Effector memory CD8-positive, alpha-beta T cell (primary cell): ENCODE results near the gene SBF1.

Experiments
- ATAC-seq: fragments of 150-1000 bp; cut with Tn5 transposase; replicated peaks from 2 replicates; pipeline ENCODE4 v1.10.0; 2021; ENCODE audit warnings: mild to moderate bottlenecking, moderate library complexity
- DNase-seq, 3 experiments: peaks; one replicate each; pipeline ENCODE4 v3.0.0; 2021
- H3K27ac Mint-ChIP-seq, 2 donors: one replicate each; pipeline ENCODE4 v1.8.0; 2022; ENCODE audit warnings: mild to moderate bottlenecking in 2 of 2, mixed read lengths in 2 of 2, moderate library complexity in 2 of 2
- H3K27me3 Mint-ChIP-seq, 2 donors: one replicate each; pipeline ENCODE4 v1.8.0; 2022; ENCODE audit warnings: mixed read lengths in 2 of 2
- H3K36me3 Mint-ChIP-seq: one replicate; pipeline ENCODE4 v1.8.0; 2022; ENCODE audit warnings: mild to moderate bottlenecking, moderate library complexity, mixed read lengths; ENCODE audit not compliant: insufficient read depth
- H3K4me1 Mint-ChIP-seq, 2 donors: one replicate each; pipeline ENCODE4 v1.8.0; 2022; ENCODE audit warnings: low read depth in 2 of 2, mixed read lengths in 2 of 2
- H3K4me3 Mint-ChIP-seq, 2 donors: one replicate each; pipeline ENCODE4 v1.8.0; 2022; ENCODE audit warnings: mild to moderate bottlenecking in 2 of 2, mixed read lengths in 2 of 2, moderate library complexity in 2 of 2
- H3K9me3 Mint-ChIP-seq, 2 donors: one replicate each; pipeline ENCODE4 v1.8.0; 2022; ENCODE audit warnings: mixed read lengths in 2 of 2

Gene SBF1

GRCh38 chr22:50503475-50504145 is 28.8 kb upstream of the SBF1 start:
- Mint-ChIP-seq H3K36me3 (peaks cover 11% of the 10 kb centered on the region), H3K27ac (no peak overlapping the region), H3K4me1 (peaks cover 4 to 8% of the 10 kb centered on the region in 2 donors), H3K27me3 (no peaks in the 10 kb centered on the region), H3K9me3 (no peaks in the 10 kb centered on the region), H3K4me3 (no peak overlapping the region)
- no peak for ATAC-seq
- DNase-seq = no peak

DNA sequence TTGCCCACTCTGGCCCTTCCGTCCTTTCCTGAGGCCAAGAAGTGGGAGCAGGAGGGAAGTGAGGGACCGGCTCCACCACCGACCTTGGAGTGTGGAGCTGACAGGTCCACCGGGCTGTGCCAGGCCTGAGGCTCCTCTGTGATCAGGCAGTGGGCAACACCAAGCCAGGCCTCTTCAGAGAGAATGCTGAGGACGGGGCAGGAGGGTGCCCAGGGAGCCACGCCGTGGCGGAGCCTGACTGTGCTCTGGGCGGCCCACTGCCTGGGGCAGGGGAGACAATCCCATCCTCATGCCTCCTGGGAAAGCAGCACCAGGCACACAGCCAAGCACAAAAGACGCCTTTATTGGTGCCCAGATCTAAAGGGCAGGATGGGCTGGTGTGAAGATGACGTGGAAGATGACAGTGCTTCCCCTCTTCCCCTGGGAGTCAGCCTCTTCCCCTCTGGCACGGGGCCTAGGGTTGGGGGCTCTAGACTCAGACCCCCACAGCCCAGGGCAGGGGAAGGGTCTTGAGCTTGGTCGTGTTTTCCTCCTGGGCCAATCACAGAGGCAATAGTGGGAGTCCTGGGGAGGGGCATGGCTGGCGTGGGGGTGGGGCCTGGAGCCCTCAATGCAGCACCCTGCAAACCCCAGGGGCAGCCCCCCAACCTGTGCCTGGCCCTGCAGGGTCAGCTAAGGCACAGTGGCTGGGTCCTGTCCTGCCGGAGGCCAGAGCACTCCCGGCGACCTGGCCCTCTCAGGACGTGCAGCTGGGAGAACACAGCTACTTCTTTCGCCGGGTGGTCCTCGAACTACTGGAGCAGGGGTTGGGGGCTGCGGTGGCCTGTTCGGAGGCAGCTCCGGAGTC is 28.0 kb upstream of the SBF1 start:
- Mint-ChIP-seq H3K4me1 (peaks cover 3 to 11% of the 10 kb centered on the region in 2 donors), H3K9me3 (no peaks in the 10 kb centered on the region)

DNA sequence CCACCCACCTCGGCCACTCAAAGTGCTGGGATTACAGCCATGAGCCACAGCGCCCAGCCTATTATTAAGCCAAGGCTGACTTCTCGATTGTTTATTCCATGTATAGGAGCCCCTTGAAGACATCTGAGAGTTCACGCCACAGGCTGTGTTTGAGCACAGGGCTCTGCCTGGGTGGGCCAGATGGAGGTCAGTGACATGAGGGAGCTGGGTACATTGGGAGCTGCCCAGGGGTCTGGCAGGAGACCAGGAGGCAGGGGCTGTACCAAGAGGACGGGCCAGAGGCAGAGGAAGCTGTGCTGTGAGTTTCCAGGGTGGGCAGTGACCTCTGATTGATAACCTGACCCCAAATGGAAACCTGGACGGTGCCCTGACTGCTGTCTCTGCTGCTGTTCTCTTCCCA is 27.3 kb upstream of the SBF1 start:
- Mint-ChIP-seq H3K27ac (no peak overlapping the region), H3K27me3 (no peaks in the 10 kb centered on the region), H3K36me3 (peaks cover 4% of the 10 kb centered on the region), H3K4me3 (no peak overlapping the region), H3K4me1 (peaks cover under 1 to 8% of the 10 kb centered on the region in 2 donors), H3K9me3 (no peaks in the 10 kb centered on the region)
- DNase-seq (no peak), ATAC-seq (no peak)

More for the DNA sequence above, 28.0 kb upstream of the SBF1 start:
- no peaks in the 10 kb centered on the region for H3K27me3 Mint-ChIP-seq
- H3K27ac Mint-ChIP-seq = no peak overlapping the region
- peaks cover 5% of the 10 kb centered on the region for H3K36me3 Mint-ChIP-seq
- DNase-seq (no peak), ATAC-seq (no peak)
- no peak overlapping the region for H3K4me3 Mint-ChIP-seq

DNA sequence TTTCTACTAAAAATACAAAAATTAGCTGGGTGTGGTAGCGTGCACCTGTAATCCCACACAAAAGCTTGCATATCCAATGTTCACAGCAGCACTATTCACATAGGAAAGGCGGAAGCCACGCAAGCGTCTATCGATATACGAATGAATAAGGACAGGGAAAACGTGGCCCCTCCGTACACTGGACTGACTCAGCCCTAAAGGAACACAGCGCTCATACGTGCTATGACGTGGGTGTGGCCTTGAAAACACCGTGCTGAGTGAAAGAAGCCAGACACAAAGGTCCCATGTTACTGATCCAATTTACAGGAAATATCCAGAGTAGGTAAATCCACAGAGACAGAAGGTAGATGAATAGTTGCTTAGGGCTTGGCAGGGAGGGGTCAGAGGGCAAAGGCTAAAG is 25.6 kb upstream of the SBF1 start:
- H3K27me3 Mint-ChIP-seq = no peaks in the 10 kb centered on the region

GRCh38 chr22:50498322-50498890 is 23.6 kb upstream of the SBF1 start:
- peak; percentile 59 to 68 (median 68) for DNase-seq

More for the DNA sequence above, 25.6 kb upstream of the SBF1 start:
- Mint-ChIP-seq H3K36me3 (peaks cover 4% of the 10 kb centered on the region), H3K4me3 (no peak overlapping the region), H3K27ac (no peak overlapping the region), H3K4me1 (peaks cover 0 to 7% of the 10 kb centered on the region in 2 donors), H3K9me3 (no peaks in the 10 kb centered on the region)
- ATAC-seq (no peak), DNase-seq (no peak)

GRCh38 chr22:50497093-50497492 is 22.3 kb upstream of the SBF1 start:
- no peak overlapping the region for H3K4me3 Mint-ChIP-seq
- H3K9me3 Mint-ChIP-seq = no peaks in the 10 kb centered on the region
- DNase-seq (no peak), ATAC-seq (no peak)
- H3K27me3 Mint-ChIP-seq = no peaks in the 10 kb centered on the region
- H3K27ac Mint-ChIP-seq = no peak overlapping the region
- peaks cover 4% of the 10 kb centered on the region for H3K36me3 Mint-ChIP-seq
- H3K4me1 Mint-ChIP-seq = peaks cover 0 to 7% of the 10 kb centered on the region in 2 donors

More at GRCh38 chr22:50498322-50498890, 23.6 kb upstream of the SBF1 start:
- Mint-ChIP-seq H3K36me3 (peaks cover 4% of the 10 kb centered on the region), H3K4me3 (no peak overlapping the region), H3K4me1 (peaks cover 0 to 7% of the 10 kb centered on the region in 2 donors), H3K9me3 (no peaks in the 10 kb centered on the region), H3K27ac (peak overlapping the region in 1 of 2 donors; percentile 44), H3K27me3 (no peaks in the 10 kb centered on the region)
- peak; percentile 94 for ATAC-seq

DNA sequence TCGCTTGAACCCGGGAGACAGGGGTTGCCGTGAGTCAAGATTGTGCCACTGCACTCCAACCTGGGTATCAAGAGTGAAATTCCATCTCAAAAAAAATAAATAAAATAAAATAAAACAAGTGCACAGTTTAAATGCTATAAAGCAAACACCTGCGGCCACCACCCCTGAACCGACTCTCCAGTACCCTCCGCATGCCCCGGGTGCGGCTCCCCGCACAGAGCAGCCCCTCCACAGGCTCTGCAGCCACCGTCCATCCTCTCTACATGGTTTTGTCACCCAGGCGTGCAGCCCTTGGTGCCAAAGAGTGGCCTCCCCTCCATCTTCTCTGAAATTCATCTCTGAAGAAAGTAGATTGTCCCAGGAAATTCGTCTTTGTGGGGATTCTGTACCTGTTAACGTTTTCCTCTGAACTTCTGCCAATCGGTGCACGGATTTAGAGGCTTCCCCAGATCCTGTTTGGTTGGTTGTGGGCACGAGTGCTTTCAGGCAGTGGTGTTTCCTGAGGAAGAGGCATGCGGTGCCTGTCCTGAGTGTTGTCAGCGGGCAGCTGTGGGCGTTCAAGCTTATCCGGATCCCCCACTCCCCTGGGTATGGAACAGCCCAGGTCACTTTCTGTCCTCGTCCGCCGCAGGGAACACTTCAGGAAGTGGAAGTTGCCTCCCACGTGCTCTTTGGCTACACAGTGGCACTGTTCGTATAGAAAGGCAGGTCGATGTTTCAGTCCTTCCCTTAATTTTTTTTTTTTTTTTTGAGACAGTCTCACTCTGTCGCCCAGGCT is 15.9 kb upstream of the SBF1 start:
- H3K4me1 Mint-ChIP-seq = peaks cover 0 to 3% of the 10 kb centered on the region in 2 donors
- no peaks in the 10 kb centered on the region for H3K36me3 Mint-ChIP-seq
- H3K4me3 Mint-ChIP-seq = peak overlapping the region in 1 of 2 donors; percentile 10
- no peaks in the 10 kb centered on the region for H3K9me3 Mint-ChIP-seq
- H3K27ac Mint-ChIP-seq = no peak overlapping the region
- DNase-seq (no peak), ATAC-seq (no peak)
- H3K27me3 Mint-ChIP-seq = peaks cover 6 to 18% of the 10 kb centered on the region in 2 donors

GRCh38 chr22:50489363-50490243 is 14.8 kb upstream of the SBF1 start:
- Mint-ChIP-seq H3K27ac (no peak overlapping the region), H3K9me3 (no peaks in the 10 kb centered on the region), H3K27me3 (peaks cover 6 to 23% of the 10 kb centered on the region in 2 donors), H3K4me1 (peaks cover 0 to 3% of the 10 kb centered on the region in 2 donors), H3K4me3 (no peak overlapping the region), H3K36me3 (no peaks in the 10 kb centered on the region)
- DNase-seq = no peak
- no peak for ATAC-seq

DNA sequence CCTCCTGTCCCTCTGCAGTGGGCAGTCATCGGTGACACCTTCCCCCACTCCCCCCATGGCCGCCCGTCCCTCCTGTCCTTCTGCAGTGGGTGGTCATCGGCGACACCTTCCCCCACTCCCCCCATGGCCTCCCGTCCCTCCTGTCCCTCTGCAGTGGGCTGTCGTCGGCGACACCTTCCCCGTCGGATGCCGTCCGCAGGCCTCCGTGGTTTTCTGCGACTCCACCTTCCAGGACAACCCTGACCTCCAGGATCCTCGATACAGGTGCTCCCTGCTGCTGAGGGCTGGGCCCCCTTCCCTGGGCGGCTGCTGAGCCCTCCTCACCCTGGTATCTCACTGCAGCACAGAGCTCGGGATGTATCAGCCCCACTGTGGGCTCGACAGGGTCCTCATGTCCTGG is 14.1 kb upstream of the SBF1 start:
- peaks cover 0 to 3% of the 10 kb centered on the region in 2 donors for H3K4me1 Mint-ChIP-seq
- H3K36me3 Mint-ChIP-seq = no peaks in the 10 kb centered on the region
- no peak overlapping the region for H3K27ac Mint-ChIP-seq
- peaks cover 6 to 23% of the 10 kb centered on the region in 2 donors for H3K27me3 Mint-ChIP-seq
- no peak overlapping the region for H3K4me3 Mint-ChIP-seq
- DNase-seq (no peak), ATAC-seq (no peak)
- no peaks in the 10 kb centered on the region for H3K9me3 Mint-ChIP-seq

GRCh38 chr22:50488006-50488677 is 13.3 kb upstream of the SBF1 start:
- H3K36me3 Mint-ChIP-seq = no peaks in the 10 kb centered on the region

GRCh38 chr22:50487290-50488005 is 12.6 kb upstream of the SBF1 start:
- H3K27ac Mint-ChIP-seq = no peak overlapping the region
- ATAC-seq (no peak), DNase-seq (no peak)
- H3K36me3 Mint-ChIP-seq = peaks cover 3% of the 10 kb centered on the region
- H3K27me3 Mint-ChIP-seq = peaks cover 6 to 23% of the 10 kb centered on the region in 2 donors
- no peaks in the 10 kb centered on the region for H3K9me3 Mint-ChIP-seq
- H3K4me1 Mint-ChIP-seq = peaks cover 0 to 3% of the 10 kb centered on the region in 2 donors
- H3K4me3 Mint-ChIP-seq = no peak overlapping the region

More at GRCh38 chr22:50488006-50488677, 13.3 kb upstream of the SBF1 start:
- Mint-ChIP-seq H3K27me3 (peaks cover 6 to 23% of the 10 kb centered on the region in 2 donors), H3K9me3 (no peaks in the 10 kb centered on the region), H3K27ac (no peak overlapping the region), H3K4me1 (peaks cover 0 to 3% of the 10 kb centered on the region in 2 donors), H3K4me3 (no peak overlapping the region)
- DNase-seq (no peak), ATAC-seq (no peak)
